Immature natural killer cell (primary cell): Measurements from ENCODE around the gene SLC25A29. TPM values are rescaled to one million over a fixed set of nuclear protein-coding genes. Genes with fewer than 3 reads are reported as not detected.

Experiments used
- DNase-seq, 3 donors: peaks; one replicate each; pipeline ENCODE4 v3.0.0; 2022; ENCODE audit warnings: mixed read lengths in 1 of 3
- H3K27ac Mint-ChIP-seq, 6 donors: one replicate each; pipeline ENCODE4 v1.8.0; 2020; ENCODE audit warnings: mixed read lengths in 6 of 6, mild to moderate bottlenecking in 5 of 6, inconsistent platforms in 4 of 6, moderate library complexity in 3 of 6
- H3K27me3 Mint-ChIP-seq, 3 donors: one replicate each; pipeline ENCODE4 v1.8.0; 2020 to 2021; ENCODE audit warnings: low read depth in 3 of 3, mild to moderate bottlenecking in 3 of 3, mixed read lengths in 3 of 3, moderate library complexity in 3 of 3, inconsistent platforms in 1 of 3
- H3K36me3 Mint-ChIP-seq, 3 donors: one replicate each; pipeline ENCODE4 v1.8.0; 2020; ENCODE audit warnings: mixed read lengths in 3 of 3, inconsistent platforms in 2 of 3, mild to moderate bottlenecking in 2 of 3
- H3K4me1 Mint-ChIP-seq, 2 donors: one replicate each; pipeline ENCODE4 v1.8.0; 2020; ENCODE audit warnings: inconsistent platforms in 2 of 2, mild to moderate bottlenecking in 2 of 2, mixed read lengths in 2 of 2, moderate library complexity in 1 of 2
- H3K4me3 Mint-ChIP-seq, 5 donors: one replicate each; pipeline ENCODE4 v1.8.0; 2020; ENCODE audit warnings: mild to moderate bottlenecking in 5 of 5, mixed read lengths in 5 of 5, inconsistent platforms in 3 of 5, moderate library complexity in 3 of 5
- H3K9me3 Mint-ChIP-seq, 6 donors: one replicate each; pipeline ENCODE4 v1.8.0; 2020; ENCODE audit warnings: mild to moderate bottlenecking in 6 of 6, mixed read lengths in 6 of 6, inconsistent platforms in 4 of 6, moderate library complexity in 3 of 6
- polyA plus RNA-seq, 3 donors: library from polyadenylated mRNA; unstranded; fragments of 300-500 nt; fragmentation: Illumina TruSeq; gene quantifications; one replicate each; pipeline ENCODE4 v1.2.3, GENCODE V29; 2021

Gene SLC25A29
- polyA plus RNA-seq, 3 donors from 2014 or later = 4.2 to 5.6 (median 4.6) TPM

- Mint-ChIP-seq H3K4me3 (peak overlapping the region in 1 of 5 donors; percentile 55), H3K27ac (peak overlapping the region in 4 of 6 donors; percentile 5 to 65 (median 9))
These were observed 49.8 kb downstream of the SLC25A29 start for GRCh38 chr14:100256339-100256895.

GRCh38 chr14:100252684-100253083 is 53.6 kb downstream of the SLC25A29 start:
- peaks cover 79 to 82% of the 10 kb centered on the region in 2 donors for H3K4me1 Mint-ChIP-seq
- H3K4me3 Mint-ChIP-seq = peak overlapping the region in 1 of 5 donors; percentile 6

More at GRCh38 chr14:100256339-100256895, 49.8 kb downstream of the SLC25A29 start:
- Mint-ChIP-seq H3K4me1 (peaks cover 84 to 89% of the 10 kb centered on the region in 2 donors), H3K36me3 (no peaks in the 10 kb centered on the region), H3K27me3 (peaks cover 0 to 2% (median 0%) of the 10 kb centered on the region in 3 donors), H3K9me3 (no peaks in the 10 kb centered on the region)
- DNase-seq = no peak

GRCh38 chr14:100250732-100251465 is 55.3 kb downstream of the SLC25A29 start:
- DNase-seq = no peak
- Mint-ChIP-seq H3K27ac (peak overlapping the region in 3 of 6 donors; percentile 9 to 46 (median 20)), H3K4me3 (no peak overlapping the region), H3K4me1 (peaks cover 81 to 82% of the 10 kb centered on the region in 2 donors), H3K36me3 (no peaks in the 10 kb centered on the region), H3K9me3 (no peaks in the 10 kb centered on the region), H3K27me3 (peaks cover 0 to 3% (median 0%) of the 10 kb centered on the region in 3 donors)

More at GRCh38 chr14:100252684-100253083, 53.6 kb downstream of the SLC25A29 start:
- peak overlapping the region in 5 of 6 donors; percentile 4 to 62 (median 34) for H3K27ac Mint-ChIP-seq
- H3K27me3 Mint-ChIP-seq = no peaks in the 10 kb centered on the region
- no peaks in the 10 kb centered on the region for H3K36me3 Mint-ChIP-seq
- DNase-seq = no peak
- no peaks in the 10 kb centered on the region for H3K9me3 Mint-ChIP-seq

- peak overlapping the region; percentile 54 to 80 (median 70) for H3K27ac Mint-ChIP-seq
- peak overlapping the region in 4 of 5 donors; percentile 7 to 52 (median 29) for H3K4me3 Mint-ChIP-seq
- H3K4me1 Mint-ChIP-seq = peaks cover 77 to 82% of the 10 kb centered on the region in 2 donors
- DNase-seq = peak; percentile 22 to 28 (median 27)
- H3K9me3 Mint-ChIP-seq = no peaks in the 10 kb centered on the region
- peaks cover 0 to 3% (median 0%) of the 10 kb centered on the region in 3 donors for H3K27me3 Mint-ChIP-seq
- peaks cover 0 to 2% (median 0%) of the 10 kb centered on the region in 3 donors for H3K36me3 Mint-ChIP-seq
These were observed 59.3 kb downstream of the SLC25A29 start for GRCh38 chr14:100246809-100247428.

- Mint-ChIP-seq H3K4me3 (peak overlapping the region; percentile 64 to 70 (median 67)), H3K36me3 (peaks cover 0 to 3% (median 0%) of the 10 kb centered on the region in 3 donors), H3K27me3 (peaks cover 2 to 18% (median 5%) of the 10 kb centered on the region in 3 donors), H3K27ac (peak overlapping the region; percentile 36 to 81 (median 50)), H3K4me1 (peaks cover 63 to 65% of the 10 kb centered on the region in 2 donors), H3K9me3 (no peaks in the 10 kb centered on the region)
- no peak for DNase-seq
These were observed 63.2 kb downstream of the SLC25A29 start for GRCh38 chr14:100243020-100243419.

GRCh38 chr14:100241279-100241678 is 65.0 kb downstream of the SLC25A29 start:
- DNase-seq = no peak
- Mint-ChIP-seq H3K27ac (peak overlapping the region; percentile 85 to 98 (median 96)), H3K4me3 (peak overlapping the region; percentile 88 to 93 (median 91)), H3K4me1 (peaks cover 63 to 66% of the 10 kb centered on the region in 2 donors), H3K27me3 (peaks cover 4 to 24% (median 10%) of the 10 kb centered on the region in 3 donors), H3K9me3 (no peaks in the 10 kb centered on the region), H3K36me3 (peaks cover 0 to 3% (median 0%) of the 10 kb centered on the region in 3 donors)

Other genes with a start within 250 kb of the SLC25A29 start
- 100 to 1,000 TPM in 1 of 3 donors, 10 to 100 TPM in 2; 56.8 to 135 (median 76.3) TPM for gene EVL, start 241.0 kb downstream of the SLC25A29 start, polyA plus RNA-seq
- 10 to 100 TPM in 2 of 3 donors, 1 to 10 TPM in 1; 7.8 to 21.7 (median 12.1) TPM for gene DEGS2, start 146.8 kb downstream of the SLC25A29 start, polyA plus RNA-seq
- gene YY1, start 67.3 kb downstream of the SLC25A29 start, polyA plus RNA-seq = 10 to 100 TPM; 12.9 to 23.6 (median 15.9) TPM
- not detected for gene SLC25A47, start 16.9 kb upstream of the SLC25A29 start, polyA plus RNA-seq
- 10 to 100 TPM in 2 of 3 donors, 1 to 10 TPM in 1; 8.1 to 13.8 (median 12.1) TPM for gene WDR25, start 70.0 kb upstream of the SLC25A29 start, polyA plus RNA-seq